H9 (cell line): Measurements from ENCODE around the gene SPACA5B. TPM values are rescaled to one million over a fixed set of nuclear protein-coding genes. Genes with fewer than 3 reads are reported as not detected.

Experiments used
- DNase-seq: peaks from one replicate; pipeline ENCODE4 v3.0.0-alpha.2; 2017
- H2AFZ ChIP-seq: one replicate; pipeline ENCODE4 v1.6.1; 2013; ENCODE audit warnings: mild to moderate bottlenecking, low read length, control low read depth, moderate library complexity
- H2AK5ac ChIP-seq: 2 replicates; pipeline ENCODE4 v1.6.1; 2013; ENCODE audit warnings: low read length, control low read depth, mixed read lengths; ENCODE audit not compliant: insufficient read length
- H2BK120ac ChIP-seq: one replicate; pipeline ENCODE4 v1.6.1; 2013; ENCODE audit warnings: low read depth, mild to moderate bottlenecking, low read length, control low read depth, inconsistent platforms; ENCODE audit not compliant: poor library complexity, severe bottlenecking
- H2BK12ac ChIP-seq: 2 replicates; pipeline ENCODE4 v1.6.1; 2013; ENCODE audit warnings: low read length, control low read depth, mixed read lengths, low read depth; ENCODE audit not compliant: insufficient read length
- H2BK15ac ChIP-seq: 2 replicates; pipeline ENCODE4 v1.6.1; 2013; ENCODE audit warnings: low read depth, low read length, control low read depth
- H2BK20ac ChIP-seq: one replicate; pipeline ENCODE4 v1.6.1; 2013; ENCODE audit warnings: low read depth, mild to moderate bottlenecking, low read length, control low read depth, inconsistent platforms; ENCODE audit not compliant: poor library complexity, severe bottlenecking
- H2BK5ac ChIP-seq: 2 replicates; pipeline ENCODE4 v1.6.1; 2013; ENCODE audit warnings: low read length, control low read depth, mixed read lengths; ENCODE audit not compliant: insufficient read length
- H3K14ac ChIP-seq: 2 replicates; pipeline ENCODE4 v1.6.1; 2013; ENCODE audit warnings: low read length, control low read depth; ENCODE audit not compliant: insufficient read depth
- H3K18ac ChIP-seq: 2 replicates; pipeline ENCODE4 v1.6.1; 2013; ENCODE audit warnings: low read depth, mild to moderate bottlenecking, mixed read lengths, low read length, control low read depth; ENCODE audit not compliant: insufficient read length
- H3K23ac ChIP-seq: 2 replicates; pipeline ENCODE4 v1.6.1; 2013; ENCODE audit warnings: low read length, control low read depth, mixed read lengths, low read depth; ENCODE audit not compliant: insufficient read length
- H3K23me2 ChIP-seq: 2 replicates; pipeline ENCODE4 v1.6.1; 2013; ENCODE audit warnings: low read depth, mild to moderate bottlenecking, mixed read lengths, low read length, control low read depth; ENCODE audit not compliant: insufficient read length, poor library complexity, severe bottlenecking
- H3K27ac ChIP-seq: 2 replicates; pipeline ENCODE4 v1.5.1; 2013; ENCODE audit warnings: low read length, control low read depth, mixed read lengths, low read depth; ENCODE audit not compliant: insufficient read length
- H3K27me3 ChIP-seq: 2 replicates; pipeline ENCODE4 v1.6.1; 2013; ENCODE audit warnings: low read length, control low read depth, inconsistent platforms; ENCODE audit not compliant: insufficient read depth
- H3K4ac ChIP-seq: 2 replicates; pipeline ENCODE4 v1.6.1; 2013; ENCODE audit warnings: low read depth, mild to moderate bottlenecking, control low read depth, inconsistent platforms, low read length, moderate library complexity
- H3K4me1 ChIP-seq: 2 replicates; pipeline ENCODE4 v1.6.1; 2013; ENCODE audit warnings: low read length, control low read depth, inconsistent platforms; ENCODE audit not compliant: insufficient read depth
- H3K4me2 ChIP-seq: 2 replicates; pipeline ENCODE4 v1.6.1; 2013; ENCODE audit warnings: low read length, control low read depth, mixed read lengths; ENCODE audit not compliant: insufficient read length, insufficient read depth
- H3K56ac ChIP-seq: 2 replicates; pipeline ENCODE4 v1.6.1; 2013; ENCODE audit warnings: low read depth, mild to moderate bottlenecking, mixed read lengths, low read length, control low read depth; ENCODE audit not compliant: insufficient read length
- H3K79me1 ChIP-seq: 2 replicates; pipeline ENCODE4 v1.6.1; 2013; ENCODE audit warnings: low read depth, mild to moderate bottlenecking, moderate library complexity, low read length, control low read depth, inconsistent platforms; ENCODE audit not compliant: insufficient read depth, poor library complexity, severe bottlenecking
- H3K79me2 ChIP-seq: 2 replicates; pipeline ENCODE4 v1.6.1; 2013; ENCODE audit warnings: low read length, control low read depth, inconsistent platforms; ENCODE audit not compliant: insufficient read depth
- H3K9ac ChIP-seq: 2 replicates; pipeline ENCODE4 v1.6.1; 2013; ENCODE audit warnings: low read length, control low read depth, mixed read lengths; ENCODE audit not compliant: insufficient read length; ENCODE audit errors: extremely low read depth
- H3K9me3 ChIP-seq: one replicate; pipeline ENCODE4 v1.6.1; 2013; ENCODE audit warnings: low read depth, low read length, inconsistent platforms; ENCODE audit not compliant: control insufficient read depth
- H3T11ph ChIP-seq: one replicate; pipeline ENCODE4 v1.6.1; 2013; ENCODE audit warnings: mild to moderate bottlenecking, low read length, control low read depth, inconsistent platforms
- H4K20me1 ChIP-seq: one replicate; pipeline ENCODE4 v1.6.1; 2013; ENCODE audit not compliant: control insufficient read depth, insufficient read length, insufficient read depth
- H4K5ac ChIP-seq: 2 replicates; pipeline ENCODE4 v1.6.1; 2013; ENCODE audit warnings: low read depth, mild to moderate bottlenecking, mixed read lengths, low read length, control low read depth; ENCODE audit not compliant: insufficient read length
- H4K8ac ChIP-seq: replicated peaks from 2 replicates; pipeline ENCODE4 v1.6.1; 2013; ENCODE audit warnings: low read length, control low read depth, mixed read lengths, low read depth; ENCODE audit not compliant: insufficient read length
- H4K91ac ChIP-seq: 2 replicates; pipeline ENCODE4 v1.6.1; 2013; ENCODE audit warnings: low read depth, mild to moderate bottlenecking, moderate library complexity, mixed read lengths, low read length, control low read depth; ENCODE audit not compliant: insufficient read length
- H3K27ac Mint-ChIP-seq, 3 experiments: 2 replicates in 2 of 3; 3 replicates in 1 of 3; pipeline ENCODE4 v1.8.0; 2020 to 2021; ENCODE audit warnings: mixed read lengths in 3 of 3, mild to moderate bottlenecking in 1 of 3, moderate library complexity in 1 of 3
- H3K27me3 Mint-ChIP-seq: 2 replicates; pipeline ENCODE4 v1.8.0; 2021; ENCODE audit warnings: low read depth, mild to moderate bottlenecking, moderate library complexity, mixed read lengths
- H3K36me3 Mint-ChIP-seq, 3 experiments: 2 replicates in 2 of 3; 3 replicates in 1 of 3; pipeline ENCODE4 v1.8.0; 2020 to 2021; ENCODE audit warnings: low read depth in 3 of 3, mixed read lengths in 3 of 3; ENCODE audit not compliant: insufficient read depth in 1 of 3
- H3K4me1 Mint-ChIP-seq, 2 experiments: 2 replicates each; pipeline ENCODE4 v1.8.0; 2020; ENCODE audit warnings: mixed read lengths in 2 of 2
- H3K4me3 Mint-ChIP-seq, 2 experiments: 2 replicates in 1 of 2; 3 replicates in 1 of 2; pipeline ENCODE4 v1.8.0; 2020 to 2021; ENCODE audit warnings: mild to moderate bottlenecking in 2 of 2, mixed read lengths in 2 of 2, moderate library complexity in 1 of 2
- H3K9me3 Mint-ChIP-seq, 2 experiments: 2 replicates in 1 of 2; 3 replicates in 1 of 2; pipeline ENCODE4 v1.8.0; 2020; ENCODE audit warnings: mild to moderate bottlenecking in 2 of 2, mixed read lengths in 2 of 2, moderate library complexity in 1 of 2
- CTCF ChIP-seq: fragments of 200-600 bp; sonication (generic); conservative IDR thresholded peaks from 3 replicates; pipeline ENCODE4 v1.8.0; 2021; ENCODE audit warnings: antibody characterized with exemption, mild to moderate bottlenecking
- WGBS: extraction: QIAGEN DNeasy Blood & Tissue Kit; methylation state at CpG from one replicate; pipeline ENCODE4 v1.1.7; 2013; ENCODE audit warnings: missing lambda C conversion rate, low lambda C conversion rate, mixed read lengths; ENCODE audit not compliant: insufficient read length; ENCODE audit errors: extremely low coverage; 5-methylcytosine and 5-hydroxymethylcytosine counted together
- total RNA-seq: library from RNA; stranded (reverse); gene quantifications from 2 replicates; pipeline ENCODE4 v1.2.1, GENCODE V29; 2021

The SPACA5B gene
- total RNA-seq, 1 experiment from 2014 or later, result not detected

- H3K36me3 Mint-ChIP-seq, result peaks cover 0 to 5% (median 3%) of the 10 kb centered on the region in 3 experiments; a peak in 3 of 7 replicates
- H3K18ac ChIP-seq, result no peak overlapping the region
- H2BK120ac ChIP-seq, result no peak overlapping the region
- no CpG with 5 or more reads among the region's 3 CpGs for WGBS
- no peak for DNase-seq
- no peaks in the 10 kb centered on the region for H3K79me1 ChIP-seq
- no peak overlapping the region for H3K27ac ChIP-seq
- H2BK12ac ChIP-seq, result no peak overlapping the region
- no peak overlapping the region for H3K23ac ChIP-seq
- TF ChIP-seq CTCF, result no peak
- H4K20me1 ChIP-seq, result no peaks in the 10 kb centered on the region
- H4K5ac ChIP-seq, result no peak overlapping the region
- H3K4me3 Mint-ChIP-seq, result no peak overlapping the region
- H3K79me2 ChIP-seq, result no peaks in the 10 kb centered on the region
- H4K91ac ChIP-seq, result no peak overlapping the region
- no peak overlapping the region for H2AFZ ChIP-seq
- H3K4ac ChIP-seq, result no peak overlapping the region
- H3K9me3 ChIP-seq, result peaks cover 29% of the 10 kb centered on the region
- no peaks in the 10 kb centered on the region for H3K4me1 Mint-ChIP-seq
- H3K9ac ChIP-seq, result no peak overlapping the region
- no peaks in the 10 kb centered on the region for H3K27me3 ChIP-seq
- no peak overlapping the region for H2BK5ac ChIP-seq
- no peak overlapping the region for H2BK20ac ChIP-seq
- no peaks in the 10 kb centered on the region for H3K23me2 ChIP-seq
- peaks cover 57 to 69% of the 10 kb centered on the region in 2 experiments for H3K9me3 Mint-ChIP-seq
- H3K4me2 ChIP-seq, result no peak overlapping the region
- no peak overlapping the region for H2BK15ac ChIP-seq
- H3K27ac Mint-ChIP-seq, result no peak overlapping the region
- no peaks in the 10 kb centered on the region for H3K4me1 ChIP-seq
- no peak overlapping the region for H4K8ac ChIP-seq
- H3K56ac ChIP-seq, result no peak overlapping the region
- no peaks in the 10 kb centered on the region; the same call in 1 of the 2 replicates for H3K27me3 Mint-ChIP-seq
- no peak overlapping the region for H3T11ph ChIP-seq
- no peak overlapping the region for H2AK5ac ChIP-seq
- no peak overlapping the region for H3K14ac ChIP-seq
Measured at GRCh38 chrX:48101443-48101842, 29.0 kb upstream of the SPACA5B start.
